Common myeloid progenitor, CD34-positive (primary cell): Measurements from ENCODE around the gene MBOAT7.
A peak's percentile ranks its signal among the peaks of the same experiment; 100 is the strongest.
"Not testable (repeated sequence)": the region's sequence is repeated elsewhere in the genome, so short reads cannot be mapped to it uniquely, and the experiment has no call there.

ENCODE experiments used
- CTCF ChIA-PET: fragments of 350-600 bp; sonication (Branson Sonifier 250); formaldehyde crosslinking; loops from one replicate; lab custom pipeline; 2021; ENCODE audit warnings: antibody characterized with exemption; lab: Charles Lee
- POLR2A ChIA-PET: fragments of 350-600 bp; sonication (Branson Sonifier 250); formaldehyde crosslinking; loops from one replicate; lab custom pipeline; 2021; ENCODE audit warnings: antibody characterized with exemption; lab: Charles Lee
- DNase-seq, 3 donors: peaks; one replicate each; pipeline versions ENCODE4 v3.0.0 to v3.0.0-alpha.2; 2013
- H3K27ac ChIP-seq, 2 experiments: 1 replicate in 1 of 2; 2 replicates in 1 of 2; pipeline ENCODE4 v1.7.0; 2013; ENCODE audit warnings: inconsistent platforms in 2 of 2, low read length in 2 of 2, mild to moderate bottlenecking in 2 of 2, low read depth in 1 of 2, moderate library complexity in 1 of 2; ENCODE audit not compliant: severe bottlenecking in 2 of 2, insufficient read depth in 1 of 2, poor library complexity in 1 of 2
- H3K27me3 ChIP-seq, 5 experiments: replicated peaks in 2 of 5; 1 replicate in 3 of 5; 2 replicates in 2 of 5; pipeline versions ENCODE4 v1.6.1 to v1.7.0; 2013; ENCODE audit warnings: low read length in 4 of 5, mild to moderate bottlenecking in 2 of 5, moderate library complexity in 2 of 5, inconsistent platforms in 1 of 5; ENCODE audit not compliant: insufficient read depth in 5 of 5, control insufficient read depth in 4 of 5
- H3K36me3 ChIP-seq, 4 experiments: 1 replicate in 2 of 4; 2 replicates in 2 of 4; pipeline versions ENCODE4 v1.6.1 to v1.7.0; 2013; ENCODE audit warnings: low read length in 3 of 4, control low read depth in 1 of 4, mild to moderate bottlenecking in 1 of 4; ENCODE audit not compliant: control insufficient read depth in 4 of 4, insufficient read depth in 4 of 4
- H3K4me1 ChIP-seq, 4 experiments: 1 replicate in 3 of 4; 2 replicates in 1 of 4; pipeline versions ENCODE4 v1.6.1 to v1.7.1; 2013; ENCODE audit warnings: low read length in 3 of 4, mild to moderate bottlenecking in 3 of 4, control low read depth in 1 of 4, inconsistent platforms in 1 of 4, moderate library complexity in 1 of 4; ENCODE audit not compliant: control insufficient read depth in 4 of 4, insufficient read depth in 4 of 4; ENCODE audit errors: control extremely low read depth in 1 of 4
- H3K4me3 ChIP-seq, 7 experiments: 1 replicate in 4 of 7; 2 replicates in 3 of 7; pipeline versions ENCODE4 v1.5.1 to v1.7.0; 2013; ENCODE audit warnings: mild to moderate bottlenecking in 7 of 7, low read length in 6 of 7, moderate library complexity in 6 of 7, inconsistent platforms in 2 of 7, low read depth in 2 of 7, control low read depth in 1 of 7; ENCODE audit not compliant: insufficient read depth in 4 of 7, control insufficient read depth in 1 of 7; ENCODE audit errors: extremely low read depth in 1 of 7
- H3K9me3 ChIP-seq, 5 experiments: 1 replicate in 4 of 5; 2 replicates in 1 of 5; pipeline versions ENCODE4 v1.6.1 to v1.7.1; 2013; ENCODE audit warnings: low read length in 4 of 5, mild to moderate bottlenecking in 2 of 5, inconsistent platforms in 1 of 5, low read depth in 1 of 5, moderate library complexity in 1 of 5; ENCODE audit not compliant: control insufficient read depth in 4 of 5, insufficient read depth in 2 of 5; ENCODE audit errors: control extremely low read depth in 1 of 5
- WGBS: methylation state at CpG from one replicate; pipeline ENCODE4 v1.1.5; 2013; ENCODE audit not compliant: insufficient coverage; 5-methylcytosine and 5-hydroxymethylcytosine counted together

MBOAT7 gene

DNA sequence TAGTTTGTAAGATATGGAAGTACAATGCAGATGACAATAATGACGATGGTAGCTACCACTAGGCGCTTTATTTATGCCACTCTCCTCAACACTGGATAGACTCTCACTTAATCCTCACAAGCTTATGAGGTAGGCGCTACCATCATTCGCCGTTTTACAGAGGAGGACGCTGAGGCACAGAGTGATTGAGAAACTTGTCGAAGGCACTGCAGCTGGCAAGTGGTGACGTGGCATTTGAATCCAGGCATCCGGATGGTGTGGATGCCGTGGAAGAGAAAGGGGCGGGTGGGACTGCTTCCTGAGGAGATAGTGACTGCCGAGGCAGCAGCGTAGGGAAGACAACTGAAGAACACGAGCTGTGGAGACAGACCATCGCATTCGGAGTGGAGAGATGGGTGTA, 10.0 kb upstream of the MBOAT7 start:
- DNase-seq = no peak
- POLR2A ChIA-PET = interaction anchor here (2.4 to 3.5 kb wide), 2 partner anchors 9 to 10 kb away, joined by 28 to 33 read pairs; partner anchors contain the start of genes MBOAT7 and TSEN34
- H3K4me1 ChIP-seq = peaks cover 9 to 44% (median 37%) of the 10 kb centered on the region in 4 experiments
- peaks cover 2 to 40% (median 35%) of the 10 kb centered on the region in 4 experiments for H3K36me3 ChIP-seq
- no peaks in the 10 kb centered on the region for H3K27me3 ChIP-seq
- H3K27ac ChIP-seq = no peak overlapping the region
- H3K4me3 ChIP-seq = no peak overlapping the region
- CTCF ChIA-PET = interaction anchor here (1.2 to 3.0 kb wide), 5 partner anchors 10 to 71 kb away, joined by 3 to 18 read pairs (median 3); partner anchors contain the start of gene MBOAT7
- no peaks in the 10 kb centered on the region for H3K9me3 ChIP-seq
- 92% methylated on average over 8 of the region's 16 CpGs for WGBS

DNA sequence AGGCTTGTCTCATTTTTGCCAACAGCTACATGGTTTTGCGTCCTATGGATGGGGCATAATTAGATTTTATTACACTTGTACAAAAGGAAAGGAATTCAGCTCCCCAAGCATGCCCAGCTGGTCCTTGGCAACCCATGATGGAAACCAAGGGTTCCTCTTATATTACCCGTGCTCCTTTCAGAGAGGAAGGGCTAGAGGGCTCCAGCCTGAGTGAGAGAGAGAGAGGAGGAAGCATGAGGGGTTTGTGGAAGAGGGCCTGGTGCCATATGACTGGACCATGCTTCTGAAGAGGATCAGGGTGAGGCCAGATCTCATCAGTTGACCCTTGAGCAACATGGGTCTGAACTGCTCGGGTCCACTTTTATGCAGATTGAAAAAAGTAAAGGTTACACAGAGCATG, 7.7 kb upstream of the MBOAT7 start:
- ChIA-PET CTCF (interaction anchor here (1.1 to 1.5 kb wide), 3 partner anchors 9 to 11 kb away, joined by 3 to 5 read pairs (median 4); no protein-coding TSS in a partner anchor), POLR2A (no interaction called here)
- H3K9me3 ChIP-seq = no peaks in the 10 kb centered on the region
- H3K27me3 ChIP-seq = no peaks in the 10 kb centered on the region
- H3K4me3 ChIP-seq = no peak overlapping the region
- H3K4me1 ChIP-seq = peaks cover 3 to 26% (median 20%) of the 10 kb centered on the region in 4 experiments
- no peak overlapping the region for H3K27ac ChIP-seq
- no peak for DNase-seq
- WGBS = 100% methylated on average over 1 of the region's 3 CpGs
- peaks cover 3 to 32% (median 25%) of the 10 kb centered on the region in 4 experiments for H3K36me3 ChIP-seq

DNA sequence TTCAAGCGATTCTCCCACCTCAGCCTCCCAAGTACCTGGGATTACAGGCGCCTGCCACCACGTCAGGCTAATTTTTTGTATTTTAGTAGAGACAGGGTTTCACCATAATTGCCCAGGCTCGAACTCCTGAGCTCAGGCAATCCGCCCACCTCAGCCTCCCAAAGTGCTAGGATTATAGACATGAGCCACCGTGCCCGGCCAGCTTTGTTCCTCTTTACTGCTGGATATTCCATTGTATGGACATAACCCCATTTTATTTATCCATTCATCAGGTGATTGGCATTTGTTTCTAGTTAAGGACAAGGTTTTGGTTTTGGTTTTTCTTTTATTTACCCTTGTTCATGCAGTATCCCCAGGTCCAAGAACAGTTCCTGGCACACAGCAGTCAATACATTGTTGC, 7.2 kb upstream of the MBOAT7 start:
- POLR2A ChIA-PET = no interaction called here
- Histone ChIP-seq H3K4me1 (peaks cover 3 to 26% (median 20%) of the 10 kb centered on the region in 4 experiments), H3K27me3 (no peaks in the 10 kb centered on the region), H3K4me3 (no peak overlapping the region), H3K36me3 (peaks cover 3 to 27% (median 21%) of the 10 kb centered on the region in 4 experiments), H3K9me3 (no peaks in the 10 kb centered on the region), H3K27ac (no peak overlapping the region)
- DNase-seq = no peak
- CTCF ChIA-PET = interaction anchor here (1.1 to 1.5 kb wide), 3 partner anchors 9 to 11 kb away, joined by 3 to 5 read pairs (median 4); no protein-coding TSS in a partner anchor
- 100% methylated on average over 2 of the region's 7 CpGs for WGBS

DNA sequence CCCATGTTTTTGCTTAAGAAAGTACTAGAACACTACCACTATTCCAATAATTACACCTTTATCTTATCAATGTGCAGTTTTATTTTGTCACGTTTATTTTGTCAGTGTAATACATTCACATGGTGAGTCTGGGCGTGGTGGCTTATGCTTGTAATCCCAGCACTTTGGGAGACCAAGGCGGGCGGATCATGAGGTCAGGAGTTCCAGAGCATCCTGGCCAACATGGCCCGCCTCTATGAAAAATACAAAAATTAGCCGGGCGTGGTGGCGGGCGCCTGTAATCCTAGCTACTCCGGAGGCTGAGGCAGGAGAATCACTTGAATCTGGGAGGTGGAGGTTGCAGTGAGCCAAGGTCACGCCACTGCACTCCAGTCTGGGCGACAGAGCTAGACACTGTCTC, 5.1 kb upstream of the MBOAT7 start:
- H3K27ac ChIP-seq, DNase-seq, H3K4me3 ChIP-seq, POLR2A ChIA-PET, H3K27me3 ChIP-seq, CTCF ChIA-PET, H3K9me3 ChIP-seq: not testable (repeated sequence)
- Histone ChIP-seq H3K36me3 (peaks cover 3 to 23% (median 16%) of the 10 kb centered on the region in 4 experiments), H3K4me1 (peaks cover 0 to 17% (median 14%) of the 10 kb centered on the region in 4 experiments)
- 100% methylated on average over 12 of the region's 12 CpGs for WGBS

DNA sequence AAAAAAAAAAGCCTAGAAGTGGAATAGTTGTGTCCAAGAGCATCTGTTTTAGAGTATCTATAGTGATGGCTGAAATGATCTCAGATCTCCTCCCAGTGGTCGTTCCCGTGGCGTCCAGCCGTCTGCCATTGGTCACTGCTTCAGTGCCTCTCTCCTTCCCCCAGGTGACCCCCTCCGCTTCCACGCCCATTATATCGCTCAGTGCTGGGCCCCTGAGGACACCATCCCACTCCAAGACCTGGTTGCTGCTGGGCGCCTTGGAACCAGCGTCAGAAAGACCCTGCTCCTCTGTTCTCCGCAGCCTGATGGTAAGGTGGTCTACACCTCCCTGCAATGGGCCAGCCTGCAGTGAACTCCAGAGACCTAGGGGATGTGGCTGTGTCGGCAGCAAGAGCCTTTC, 3.6 kb upstream of the MBOAT7 start:
- H3K27ac ChIP-seq = no peak overlapping the region
- ChIA-PET CTCF (interaction anchor here (0.7 to 2.7 kb wide), 4 partner anchors 10 to 42 kb away, joined by 4 to 13 read pairs (median 6); no protein-coding TSS in a partner anchor), POLR2A (no interaction called here)
- DNase-seq = no peak
- H3K4me1 ChIP-seq = peaks cover 0 to 21% (median 20%) of the 10 kb centered on the region in 4 experiments
- 88% methylated on average over 10 of the region's 11 CpGs for WGBS
- H3K27me3 ChIP-seq = no peaks in the 10 kb centered on the region
- peaks cover 3 to 23% (median 16%) of the 10 kb centered on the region in 4 experiments for H3K36me3 ChIP-seq
- H3K9me3 ChIP-seq = no peaks in the 10 kb centered on the region
- H3K4me3 ChIP-seq = no peak overlapping the region

DNA sequence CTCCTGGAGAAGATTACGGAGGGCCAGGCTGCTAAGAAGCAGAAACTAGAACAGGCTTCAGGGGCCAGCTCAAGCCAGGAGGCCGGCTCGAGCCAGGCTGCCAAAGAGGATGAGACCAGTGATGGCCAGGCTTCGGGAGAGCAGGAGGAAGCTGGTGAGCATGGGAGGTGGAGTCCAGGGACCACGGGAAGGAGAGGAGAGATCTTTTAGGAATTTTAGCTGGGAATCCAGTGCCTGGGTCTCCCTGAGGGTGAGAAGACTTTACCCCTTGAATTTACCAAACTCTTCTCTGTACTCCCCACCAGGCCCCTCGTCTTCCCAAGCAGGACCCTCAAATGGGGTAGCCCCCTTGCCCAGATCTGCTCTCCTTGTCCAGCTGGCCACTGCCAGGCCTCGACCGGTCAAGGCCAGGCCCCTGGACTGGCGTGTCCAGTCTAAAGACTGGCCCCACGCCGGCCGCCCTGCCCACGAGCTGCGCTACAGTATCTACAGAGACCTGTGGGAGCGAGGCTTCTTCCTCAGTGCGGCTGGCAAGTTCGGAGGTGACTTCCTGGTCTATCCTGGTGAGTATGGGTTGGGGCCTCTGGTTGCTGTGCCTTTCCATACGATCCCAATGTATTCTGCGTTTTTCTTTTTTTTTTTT, 2.6 kb upstream of the MBOAT7 start:
- POLR2A ChIA-PET = interaction anchor here (0.8 to 6.0 kb wide), 5 partner anchors 8 to 18 kb away, joined by 3 to 95 read pairs (median 5); partner anchors contain the start of gene RPS9
- CTCF ChIA-PET = interaction anchor here (0.7 to 2.7 kb wide), 5 partner anchors 11 to 74 kb away, joined by 3 to 13 read pairs (median 4); no protein-coding TSS in a partner anchor
- H3K9me3 ChIP-seq = no peaks in the 10 kb centered on the region
- peak overlapping the region; percentile 96 to 98 for H3K27ac ChIP-seq
- no peaks in the 10 kb centered on the region for H3K27me3 ChIP-seq
- WGBS = 70% methylated on average over 17 of the region's 19 CpGs
- peaks cover 4 to 32% (median 30%) of the 10 kb centered on the region in 4 experiments for H3K4me1 ChIP-seq
- no peak for DNase-seq
- peak overlapping the region; percentile 67 to 94 (median 81) for H3K4me3 ChIP-seq
- peaks cover 3 to 27% (median 15%) of the 10 kb centered on the region in 4 experiments for H3K36me3 ChIP-seq
